BJ (cell line): ENCODE data around the gene IL2RG. TPM values are rescaled to one million over a fixed set of nuclear protein-coding genes. Genes with fewer than 3 reads are reported as not detected.

Experiments used
- CTCF ChIA-PET: fragments of 350-600 bp; formaldehyde crosslinking; extraction: SDS; loops from one replicate; lab custom pipeline; 2021; ENCODE audit warnings: antibody characterized with exemption, inconsistent platforms; lab: Yijun Ruan, JAX
- POLR2A ChIA-PET: fragments of 300-600 bp; sonication (Branson Sonifier 250); formaldehyde crosslinking; extraction: SDS; loops from one replicate; lab custom pipeline; 2021; ENCODE audit warnings: antibody characterized with exemption; lab: Charles Lee
- DNase-seq: peaks from one replicate; pipeline ENCODE4 v3.0.0-alpha.2; 2011; ENCODE audit warnings: low read depth
- H3K27me3 ChIP-seq: 2 replicates; pipeline ENCODE4 v1.6.0; 2011; ENCODE audit warnings: low read length; ENCODE audit not compliant: control insufficient read depth, insufficient read depth
- H3K36me3 ChIP-seq: 2 replicates; pipeline ENCODE4 v1.5.1; 2011; ENCODE audit warnings: low read length; ENCODE audit not compliant: control insufficient read depth, insufficient read depth
- H3K4me3 ChIP-seq: 2 replicates; pipeline ENCODE4 v1.5.1; 2011; ENCODE audit warnings: low read depth, mild to moderate bottlenecking, control low read depth, low read length
- polyA plus RNA-seq: library from polyadenylated mRNA; depleted of rRNA; stranded (reverse); fragments of >200 nt; gene quantifications from 2 replicates; pipeline ENCODE4 v1.2.3, GENCODE V29; 2011
- TF ChIP-seq, protein P1 (sequence below): IDR thresholded peaks from 2 replicates; pipeline ENCODE4 v1.5.1; 2011; ENCODE audit warnings: low read depth, mild to moderate bottlenecking, control low read depth, inconsistent platforms, low read length, moderate library complexity; ENCODE audit not compliant: insufficient read depth

Gene IL2RG
- polyA plus RNA-seq, 1 experiment: 0.13 TPM

DNA sequence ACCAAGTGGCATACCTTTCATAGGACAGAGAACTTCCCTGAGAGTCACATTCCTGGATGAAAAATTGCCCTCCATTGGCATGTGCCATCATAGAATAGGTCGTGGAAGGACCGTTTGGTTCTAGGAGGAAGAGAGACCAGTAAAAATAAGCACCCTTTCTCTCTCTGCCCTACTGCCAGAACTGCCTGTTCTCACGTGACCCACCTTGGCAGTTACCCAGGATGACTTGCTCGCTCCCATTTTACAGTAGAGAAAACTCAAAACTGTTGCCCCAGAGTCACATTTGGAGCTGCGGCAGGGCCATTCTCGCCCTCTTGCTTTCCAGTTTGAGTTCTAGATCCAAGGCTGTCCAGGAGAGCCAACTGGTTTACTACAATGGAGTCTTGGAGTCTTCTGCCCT is 32.1 kb upstream of the IL2RG start:
- no peaks in the 10 kb centered on the region for H3K27me3 ChIP-seq
- H3K36me3 ChIP-seq: peaks cover 3% of the 10 kb centered on the region; the same call in 1 of the 2 replicates
- TF ChIP-seq, protein P1, sequence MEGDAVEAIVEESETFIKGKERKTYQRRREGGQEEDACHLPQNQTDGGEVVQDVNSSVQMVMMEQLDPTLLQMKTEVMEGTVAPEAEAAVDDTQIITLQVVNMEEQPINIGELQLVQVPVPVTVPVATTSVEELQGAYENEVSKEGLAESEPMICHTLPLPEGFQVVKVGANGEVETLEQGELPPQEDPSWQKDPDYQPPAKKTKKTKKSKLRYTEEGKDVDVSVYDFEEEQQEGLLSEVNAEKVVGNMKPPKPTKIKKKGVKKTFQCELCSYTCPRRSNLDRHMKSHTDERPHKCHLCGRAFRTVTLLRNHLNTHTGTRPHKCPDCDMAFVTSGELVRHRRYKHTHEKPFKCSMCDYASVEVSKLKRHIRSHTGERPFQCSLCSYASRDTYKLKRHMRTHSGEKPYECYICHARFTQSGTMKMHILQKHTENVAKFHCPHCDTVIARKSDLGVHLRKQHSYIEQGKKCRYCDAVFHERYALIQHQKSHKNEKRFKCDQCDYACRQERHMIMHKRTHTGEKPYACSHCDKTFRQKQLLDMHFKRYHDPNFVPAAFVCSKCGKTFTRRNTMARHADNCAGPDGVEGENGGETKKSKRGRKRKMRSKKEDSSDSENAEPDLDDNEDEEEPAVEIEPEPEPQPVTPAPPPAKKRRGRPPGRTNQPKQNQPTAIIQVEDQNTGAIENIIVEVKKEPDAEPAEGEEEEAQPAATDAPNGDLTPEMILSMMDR: no peak
- ChIA-PET POLR2A (no interaction called here), CTCF (interaction anchor here (0.9 kb wide), 1 partner anchor 35 kb away, joined by 3 read pairs; no protein-coding TSS in a partner anchor)
- no peak for DNase-seq
- no peak overlapping the region for H3K4me3 ChIP-seq

DNA sequence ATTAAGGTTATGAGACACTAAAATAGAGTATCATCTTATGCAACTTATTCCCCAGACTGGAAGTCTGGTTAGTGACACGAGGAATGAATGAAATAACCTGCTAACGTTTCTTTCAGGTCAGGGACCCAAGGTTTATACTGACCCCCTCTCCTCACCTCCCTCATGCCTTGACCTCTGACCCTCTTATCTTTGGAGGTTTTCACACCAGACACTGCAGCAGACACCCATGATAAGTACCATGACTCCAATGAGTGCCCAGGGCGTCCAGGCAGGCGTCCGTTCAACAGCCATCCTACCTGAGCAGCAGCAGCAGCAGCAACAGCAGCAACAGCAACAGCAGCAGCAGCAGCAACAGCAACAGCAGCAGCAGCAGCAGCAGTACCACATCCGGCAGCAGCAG is 29.1 kb upstream of the IL2RG start:
- ChIA-PET CTCF (no interaction called here), POLR2A (no interaction called here)
- DNase-seq: no peak
- Histone ChIP-seq H3K4me3 (no peak overlapping the region), H3K36me3 (peaks cover 7% of the 10 kb centered on the region; the same call in 1 of the 2 replicates), H3K27me3 (no peaks in the 10 kb centered on the region)
- TF ChIP-seq, protein P1: no peak

DNA sequence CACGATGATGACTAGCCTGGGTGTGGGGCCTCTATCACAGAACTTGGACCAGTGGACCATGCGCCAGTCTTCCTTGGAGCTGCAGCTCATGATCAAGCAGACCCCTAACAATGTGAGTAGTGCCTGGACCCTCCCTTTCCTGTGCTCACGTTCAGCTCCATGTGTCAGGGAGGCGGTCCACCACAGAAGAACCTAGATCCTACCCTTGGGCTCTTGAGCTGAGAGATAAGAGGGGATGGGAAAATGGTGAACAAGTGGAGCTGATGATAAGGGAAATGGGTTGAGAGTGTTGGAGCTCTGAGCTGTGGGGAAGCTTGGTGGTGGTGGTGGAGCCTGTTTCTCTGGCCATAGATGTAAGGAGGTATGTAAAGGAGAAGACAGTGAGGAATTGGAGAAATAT is 20.1 kb upstream of the IL2RG start:
- CTCF ChIA-PET: interaction anchor here (0.9 to 3.9 kb wide), 4 partner anchors 11 to 161 kb away, joined by 3 to 19 read pairs (median 4); no protein-coding TSS in a partner anchor
- TF ChIP-seq, protein P1: no peak
- Histone ChIP-seq H3K27me3 (no peaks in the 10 kb centered on the region), H3K4me3 (no peak overlapping the region), H3K36me3 (peaks cover 22% of the 10 kb centered on the region)
- no peak for DNase-seq
- POLR2A ChIA-PET: no interaction called here

DNA sequence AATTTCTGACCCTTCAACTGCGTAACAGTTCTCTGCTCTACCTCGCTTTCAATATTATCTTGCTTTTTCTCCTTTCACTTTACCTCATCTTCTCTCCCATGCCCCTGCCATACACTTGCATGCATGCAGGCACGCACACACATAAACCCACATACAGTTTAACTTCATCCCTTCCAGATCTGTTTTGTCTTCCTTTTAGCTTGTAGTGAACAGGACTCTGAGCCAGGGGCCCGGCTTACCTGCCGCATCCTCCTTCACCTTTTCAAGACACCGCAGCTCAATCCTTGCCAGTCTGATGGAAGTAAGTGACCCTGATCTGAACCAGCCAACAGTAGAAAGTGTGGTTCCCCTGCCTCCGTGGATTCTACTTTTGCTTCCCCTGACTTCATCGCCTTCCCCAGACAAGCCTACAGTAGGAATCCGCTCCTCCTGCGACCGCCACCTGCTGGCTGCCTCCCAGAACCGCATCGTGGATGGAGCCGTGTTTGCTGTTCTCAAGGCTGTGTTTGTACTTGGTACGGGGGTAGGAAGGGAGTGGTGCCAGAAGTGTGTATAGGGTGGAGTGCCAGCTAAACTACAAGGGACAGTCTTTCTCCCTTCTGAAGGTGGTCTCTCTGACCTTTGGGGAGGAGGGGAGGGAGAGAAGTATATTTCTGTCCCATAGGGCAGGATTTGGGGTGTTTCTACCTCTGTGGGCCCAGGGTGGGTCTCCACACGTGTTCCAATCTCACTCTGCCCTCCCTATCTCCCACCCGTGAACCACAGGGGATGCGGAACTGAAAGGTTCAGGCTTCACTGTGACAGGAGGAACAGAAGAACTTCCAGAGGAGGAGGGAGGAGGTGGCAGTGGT is 17.8 kb upstream of the IL2RG start:
- TF ChIP-seq, protein P1: peak; percentile 82
- POLR2A ChIA-PET: no interaction called here
- Histone ChIP-seq H3K4me3 (no peak overlapping the region), H3K36me3 (peaks cover 32% of the 10 kb centered on the region), H3K27me3 (no peaks in the 10 kb centered on the region)
- no peak for DNase-seq
- CTCF ChIA-PET: interaction anchor here (0.6 to 3.9 kb wide), 8 partner anchors 9 to 133 kb away, joined by 3 to 19 read pairs (median 6); partner anchors contain the start of gene MED12

DNA sequence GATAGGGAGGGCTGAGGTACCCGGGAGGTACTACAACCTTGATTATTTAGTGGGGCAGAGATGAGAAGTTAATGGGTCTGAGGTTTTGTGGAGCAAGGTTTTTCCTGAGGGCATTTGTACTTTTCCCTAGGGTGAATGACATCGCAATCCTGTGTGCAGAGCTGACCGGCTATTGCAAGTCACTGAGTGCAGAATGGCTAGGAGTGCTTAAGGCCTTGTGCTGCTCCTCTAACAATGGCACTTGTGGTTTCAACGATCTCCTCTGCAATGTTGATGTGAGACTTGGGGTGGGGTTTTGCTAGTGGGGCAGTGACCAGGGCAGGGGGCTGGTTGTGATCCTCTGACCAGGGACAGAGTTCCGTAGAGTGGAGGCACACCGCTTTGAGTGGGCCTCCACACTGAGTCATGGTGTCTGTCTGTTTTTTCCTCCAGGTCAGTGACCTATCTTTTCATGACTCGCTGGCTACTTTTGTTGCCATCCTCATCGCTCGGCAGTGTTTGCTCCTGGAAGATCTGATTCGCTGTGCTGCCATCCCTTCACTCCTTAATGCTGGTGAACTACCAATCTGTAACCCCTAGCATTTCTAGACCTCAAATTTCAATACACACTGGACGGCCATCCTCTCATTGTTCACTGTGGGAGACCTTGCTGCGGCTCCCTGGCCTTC is 16.9 kb upstream of the IL2RG start:
- no peak overlapping the region for H3K4me3 ChIP-seq
- no peak for DNase-seq
- TF ChIP-seq, protein P1: no peak
- H3K36me3 ChIP-seq: peaks cover 30% of the 10 kb centered on the region
- ChIA-PET POLR2A (no interaction called here), CTCF (interaction anchor here (0.6 to 3.9 kb wide), 7 partner anchors 8 to 130 kb away, joined by 3 to 19 read pairs (median 6); partner anchors contain the start of gene MED12)
- no peaks in the 10 kb centered on the region for H3K27me3 ChIP-seq
